GM19043 (cell line): ENCODE results near the gene ZNF548.

Experiments used
- ATAC-seq: cut with Tn5 transposase; IDR thresholded peaks from one replicate; pipeline ENCODE4 v1.9.1; 2021; ENCODE audit warnings: low read depth; ENCODE audit not compliant: unreplicated experiment

Gene ZNF548

DNA sequence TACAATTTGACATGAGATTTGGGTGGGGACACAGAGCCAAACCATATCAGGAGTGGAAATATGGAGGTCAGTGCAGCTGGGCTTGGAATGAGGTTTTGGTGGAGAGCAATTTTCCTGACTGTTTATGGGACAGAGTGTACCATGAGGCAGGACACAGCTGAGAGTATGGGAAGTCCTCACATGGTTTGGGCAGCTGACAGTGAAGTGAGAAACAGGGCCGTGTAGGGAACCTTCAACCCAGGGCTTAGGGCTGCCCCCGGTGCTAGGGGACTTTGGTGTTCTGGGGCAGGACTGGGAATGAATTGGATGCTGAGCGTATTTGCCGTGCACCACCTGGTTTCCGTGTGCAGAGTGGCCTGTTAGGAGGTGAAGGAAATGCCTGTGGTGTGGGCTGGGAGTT is 6.1 kb downstream of the ZNF548 start:
- no peak for ATAC-seq

GRCh38 chr19:57398868-57399267 is 9.2 kb downstream of the ZNF548 start:
- no peak for ATAC-seq

DNA sequence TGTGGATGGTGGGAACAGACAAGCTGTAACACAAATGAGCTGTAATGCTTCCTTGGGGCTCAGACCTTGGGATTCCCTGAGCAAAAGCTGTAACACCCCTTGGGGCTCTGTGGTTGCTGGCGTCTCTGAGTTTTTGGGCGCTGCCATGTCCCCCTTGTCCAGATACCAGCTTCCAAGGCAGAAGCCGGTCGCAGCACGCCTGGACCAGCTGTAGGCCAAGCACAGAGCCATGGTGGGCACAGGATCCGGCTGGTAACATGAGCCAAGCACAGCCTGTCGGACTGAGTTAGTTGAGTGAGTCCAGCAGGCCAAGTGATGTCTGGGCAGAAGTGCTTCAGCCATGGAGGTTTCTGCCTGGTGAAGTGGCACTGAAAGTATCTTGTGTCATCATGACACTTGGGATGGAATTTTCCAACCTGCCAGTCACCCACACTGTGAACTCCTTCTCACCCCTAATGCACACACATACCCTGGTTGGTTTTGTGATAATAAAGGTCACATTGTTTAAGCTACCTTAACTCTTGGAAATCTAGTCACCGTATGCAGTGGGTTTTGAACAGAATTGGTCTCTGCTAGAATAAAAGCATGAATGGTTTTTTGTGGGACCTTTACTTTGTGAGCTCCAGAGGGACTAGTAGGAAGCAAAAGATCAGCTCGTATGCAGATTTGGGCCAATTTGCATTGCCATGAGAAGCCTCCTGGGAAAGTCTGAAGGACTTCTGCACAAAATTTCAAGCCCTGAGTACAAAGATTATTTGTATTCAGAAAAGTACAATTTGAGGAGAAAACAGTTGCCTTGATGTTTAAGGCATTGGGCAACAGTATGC is 14.3 kb downstream of the ZNF548 start:
- no peak for ATAC-seq

- no peak for ATAC-seq
These were observed 17.0 kb downstream of the ZNF548 start for GRCh38 chr19:57406516-57407123.

DNA sequence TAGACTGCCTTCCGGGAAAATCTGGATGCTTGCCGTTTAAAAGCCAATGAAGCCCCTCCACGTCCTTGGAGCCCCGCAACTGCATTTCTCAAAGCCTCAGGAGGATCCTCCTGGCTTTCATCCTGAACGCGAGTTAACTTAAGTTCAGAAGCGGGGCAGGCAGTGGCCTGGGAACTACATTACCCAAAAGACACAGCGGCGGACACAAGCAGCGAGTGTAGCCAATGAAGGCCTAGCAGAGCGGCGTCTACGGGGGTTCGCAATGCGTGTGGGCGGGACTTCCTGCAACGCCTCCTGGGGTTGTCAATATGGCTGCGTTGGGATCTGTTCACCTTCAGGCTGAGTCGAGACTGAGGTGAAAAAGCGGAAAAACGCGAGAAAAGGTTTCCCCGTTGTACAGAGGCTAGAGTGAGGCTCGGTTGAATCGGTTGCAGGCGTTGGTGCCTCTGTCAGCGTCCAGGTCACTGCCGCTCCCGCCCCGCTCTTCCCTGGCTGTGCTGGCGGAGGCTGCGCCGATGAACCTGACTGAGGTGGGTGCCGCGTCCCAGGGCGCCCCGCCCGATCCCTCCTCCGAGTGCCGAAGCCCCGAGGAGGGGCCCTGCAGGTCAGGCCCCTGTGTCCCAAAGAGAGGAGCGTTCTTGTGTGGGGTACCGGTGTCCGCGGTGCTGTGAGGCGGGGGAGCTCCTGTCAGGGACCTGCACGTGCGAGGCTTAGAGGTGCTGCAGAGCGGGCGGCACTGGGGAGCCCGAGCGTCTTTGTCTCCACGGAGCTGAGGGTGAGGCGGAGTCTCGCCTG is 21.4 kb downstream of the ZNF548 start, which contains the start of gene ZNF17:
Gene ZNF17 (plus strand): TSS at position 285 of the 795 bp plus-strand sequence. CDS start 2,455 bp downstream, outside the sequence.
- ATAC-seq, result peak; percentile 99

GRCh38 chr19:57419439-57419838 is 29.8 kb downstream of the ZNF548 start:
- no peak for ATAC-seq

- no peak for ATAC-seq
These were observed 31.4 kb downstream of the ZNF548 start for GRCh38 chr19:57421037-57421436.

DNA sequence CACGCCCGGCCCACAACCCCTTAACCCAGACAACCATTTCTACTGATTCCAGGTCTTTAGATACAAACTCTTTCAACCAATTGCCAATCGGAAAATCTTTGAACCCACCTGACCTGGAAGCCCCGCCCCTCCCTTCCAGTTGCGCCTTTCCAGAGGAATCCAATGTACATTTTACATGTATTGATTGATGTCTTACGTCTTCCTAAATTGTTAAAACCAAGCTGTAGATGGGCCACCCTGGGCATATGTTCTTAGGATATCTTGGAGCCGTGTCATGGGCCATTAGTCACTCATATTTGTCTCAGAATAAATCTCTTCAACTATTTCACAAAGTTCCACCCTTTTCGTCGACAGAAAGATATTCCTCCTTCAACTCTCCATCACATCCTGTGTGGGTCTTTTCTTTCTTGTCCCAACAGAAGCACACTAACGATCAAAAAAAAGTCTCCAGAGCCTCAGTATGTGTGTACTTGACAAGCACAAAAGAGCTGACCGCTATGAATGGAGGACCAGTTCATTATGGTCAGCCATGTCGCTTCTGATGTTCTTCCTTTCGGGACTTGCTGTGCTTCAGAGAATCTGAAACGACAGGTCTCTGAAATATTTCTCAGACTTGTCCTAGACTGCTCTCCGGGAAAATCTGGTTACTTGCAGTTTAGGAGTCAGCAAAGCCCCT is 44.9 kb downstream of the ZNF548 start:
- ATAC-seq, result no peak

DNA sequence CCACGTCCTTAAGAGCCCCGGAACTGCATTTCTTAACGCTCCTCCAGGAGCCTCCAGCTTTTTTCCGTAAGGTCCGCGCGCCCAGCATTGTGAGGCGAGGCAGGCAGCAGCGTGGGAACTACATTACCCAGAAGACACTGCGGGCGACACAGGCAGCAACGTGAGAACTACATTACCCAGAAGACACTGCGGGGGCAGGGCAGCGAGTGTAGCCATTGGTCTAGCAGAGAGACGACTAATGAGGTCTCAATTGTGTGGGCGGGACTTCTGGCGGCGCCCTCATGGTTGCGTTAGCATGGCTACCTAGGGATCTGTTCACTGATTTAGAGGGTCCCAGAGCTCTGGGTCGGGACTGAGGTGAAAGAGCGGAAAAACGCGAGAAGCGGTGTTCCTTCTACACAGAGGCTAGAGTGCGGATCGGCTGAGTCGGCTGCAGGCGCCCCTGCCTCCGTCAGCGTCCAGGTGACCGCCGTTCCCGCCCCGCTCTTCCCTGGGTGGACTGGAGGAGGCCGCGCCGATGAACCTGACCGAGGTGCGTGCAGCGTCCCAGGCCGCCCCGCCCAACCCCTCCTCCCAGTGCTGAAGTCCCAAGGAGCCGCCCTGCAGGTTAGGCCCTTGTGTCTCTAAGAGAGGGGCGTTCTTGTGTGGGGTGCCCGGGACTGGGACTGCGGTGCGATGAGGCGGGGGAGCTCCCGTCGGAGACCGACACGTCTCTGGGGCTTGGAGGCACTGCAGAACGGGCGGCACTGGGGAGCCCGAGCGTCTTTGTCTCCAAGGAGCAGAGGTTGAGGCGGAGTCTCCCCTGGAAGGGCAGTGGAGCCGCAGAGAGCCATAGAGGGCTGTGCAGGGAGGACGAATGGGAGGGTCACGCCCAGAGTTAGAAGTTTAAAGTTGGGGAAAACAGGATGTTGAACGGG is 45.7 kb downstream of the ZNF548 start, which contains the start of gene ZNF749:
Gene ZNF749 (plus strand): TSS at position 264 of the 917 bp plus-strand sequence. CDS start 254 bp downstream, at position 518.
- peak; percentile 94 for ATAC-seq

DNA sequence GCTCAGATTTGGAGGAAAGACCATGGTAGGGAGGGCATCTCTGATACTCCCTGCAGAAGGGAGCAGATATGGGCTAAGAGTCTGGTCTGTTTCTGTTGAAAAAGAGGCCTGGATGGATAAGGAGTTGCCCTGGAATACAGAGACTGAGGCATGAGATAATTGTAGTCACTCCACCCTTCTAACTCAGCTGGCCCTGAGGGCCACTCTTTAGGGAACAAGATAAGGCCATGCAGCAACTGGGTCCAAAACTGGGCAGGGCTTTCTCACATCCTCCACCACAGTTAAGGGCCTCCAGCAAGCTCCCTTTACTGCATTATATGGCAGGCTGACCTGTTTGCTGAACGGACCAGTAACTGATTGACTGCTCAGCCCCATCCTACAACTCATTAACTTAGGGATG is 46.8 kb downstream of the ZNF548 start:
- ATAC-seq, result no peak

GRCh38 chr19:57437931-57438330 is 48.3 kb downstream of the ZNF548 start:
- no peak for ATAC-seq

DNA sequence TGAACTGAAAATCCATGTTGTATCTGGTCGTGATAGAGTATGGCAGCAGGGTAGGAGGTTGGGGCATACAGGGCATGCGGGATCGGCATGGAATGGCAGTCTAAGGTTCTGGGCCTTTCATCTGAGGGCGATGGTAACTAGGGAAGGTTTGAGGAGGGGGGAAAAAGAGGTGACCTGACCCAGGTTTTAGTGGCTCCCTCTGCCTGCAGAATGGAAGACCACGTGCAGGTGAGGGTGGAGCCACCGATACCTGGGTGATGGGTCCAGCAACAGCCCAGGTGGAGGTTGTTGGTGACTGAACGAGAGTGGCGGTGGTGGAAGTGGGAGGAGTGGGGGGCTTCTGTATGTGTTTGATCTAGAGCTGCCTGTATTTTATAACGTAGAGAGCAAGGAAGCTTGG is 49.3 kb downstream of the ZNF548 start:
- no peak for ATAC-seq

GRCh38 chr19:57441979-57442752 is 52.5 kb downstream of the ZNF548 start:
- no peak for ATAC-seq

- ATAC-seq, result no peak
These were observed 53.6 kb downstream of the ZNF548 start for GRCh38 chr19:57443121-57443696.

- no peak for ATAC-seq
These were observed 62.7 kb downstream of the ZNF548 start for GRCh38 chr19:57452307-57452706.
